Measurements from ENCODE around the gene C11orf71. TPM values are rescaled to one million over a fixed set of nuclear protein-coding genes. Genes with fewer than 3 reads are reported as not detected.

The C11orf71 gene
- total and polyA plus RNA-seq, 7 donors, result 5.0 to 16.4 (median 7.6) TPM

- DNase-seq, result no peak
- no peaks in the 10 kb centered on the region for H3K9me3 ChIP-seq
- TF ChIP-seq POLR2A (IDR thresholded peaks at IDR 0.05) (no peak), EP300 (IDR thresholded peaks at IDR 0.05) (no peak), POLR2AphosphoS5 (IDR thresholded peaks at IDR 0.05) (no peak), CTCF (IDR thresholded peaks at IDR 0.05) (no peak)
- H3K27ac ChIP-seq, result peak overlapping the region in 1 of 4 donors; percentile 0
- WGBS, 2 donors, result 91 to 96% methylated on average over 2 of the region's 2 CpGs
- no peaks in the 10 kb centered on the region for H3K27me3 ChIP-seq
- H3K4me3 ChIP-seq, result no peak overlapping the region
- intact Hi-C loops (cut with DNase I), result no loop called here
- peaks cover 0 to 48% (median 21%) of the 10 kb centered on the region in 4 donors for H3K36me3 ChIP-seq
- peaks cover 2 to 26% (median 22%) of the 10 kb centered on the region in 4 donors for H3K4me1 ChIP-seq
Measured at GRCh38 chr11:114447444-114447843, 47.1 kb upstream of the C11orf71 start.

- TF ChIP-seq POLR2AphosphoS5 (IDR thresholded peaks at IDR 0.05), result no peak
- no peak for TF ChIP-seq CTCF (IDR thresholded peaks at IDR 0.05)
- TF ChIP-seq EP300 (IDR thresholded peaks at IDR 0.05), result no peak
- no peak for TF ChIP-seq POLR2A (IDR thresholded peaks at IDR 0.05)
- H3K9me3 ChIP-seq, result no peaks in the 10 kb centered on the region
- no peak overlapping the region for H3K4me3 ChIP-seq
- WGBS, 2 donors, result 88 to 96% methylated on average over 1 of the region's 1 CpG
- H3K4me1 ChIP-seq, result peaks cover 2 to 34% (median 20%) of the 10 kb centered on the region in 4 donors
- peaks cover 0 to 22% (median 8%) of the 10 kb centered on the region in 4 donors for H3K36me3 ChIP-seq
- no peaks in the 10 kb centered on the region for H3K27me3 ChIP-seq
- no peak overlapping the region for H3K27ac ChIP-seq
- DNase-seq, result no peak
- intact Hi-C loops (cut with DNase I), result no loop called here
Measured at GRCh38 chr11:114442536-114442935, 42.2 kb upstream of the C11orf71 start.

GRCh38 chr11:114441921-114442320 lies 41.6 kb upstream of the C11orf71 start:
- Histone ChIP-seq H3K27ac (peak overlapping the region in 2 of 4 donors; percentile 94 to 95), H3K4me3 (no peak overlapping the region), H3K4me1 (peaks cover 2 to 31% (median 18%) of the 10 kb centered on the region in 4 donors), H3K27me3 (no peaks in the 10 kb centered on the region), H3K36me3 (peaks cover 0 to 22% (median 8%) of the 10 kb centered on the region in 4 donors), H3K9me3 (no peaks in the 10 kb centered on the region)
- DNase-seq, result no peak
- 33 to 74% methylated on average over 2 of the region's 2 CpGs for WGBS, 2 donors
- intact Hi-C loops (cut with DNase I), result no loop called here
- TF ChIP-seq EP300 (IDR thresholded peaks at IDR 0.05) (no peak), POLR2A (IDR thresholded peaks at IDR 0.05) (no peak), CTCF (IDR thresholded peaks at IDR 0.05) (no peak), POLR2AphosphoS5 (IDR thresholded peaks at IDR 0.05) (no peak)

GRCh38 chr11:114440971-114441763 lies 40.9 kb upstream of the C11orf71 start:
- intact Hi-C loops (cut with DNase I), result no loop called here
- 26 to 64% methylated on average over 7 of the region's 7 CpGs for WGBS, 2 donors
- H3K36me3 ChIP-seq, result peaks cover 0 to 16% (median 7%) of the 10 kb centered on the region in 4 donors
- TF ChIP-seq POLR2AphosphoS5 (IDR thresholded peaks at IDR 0.05), result peak in 1 of 4 donors; percentile 13
- no peak for TF ChIP-seq EP300 (IDR thresholded peaks at IDR 0.05)
- peak overlapping the region; percentile 81 to 99 (median 94) for H3K4me3 ChIP-seq
- no peaks in the 10 kb centered on the region for H3K9me3 ChIP-seq
- DNase-seq, result no peak
- peaks cover 2 to 31% (median 18%) of the 10 kb centered on the region in 4 donors for H3K4me1 ChIP-seq
- H3K27me3 ChIP-seq, result no peaks in the 10 kb centered on the region
- H3K27ac ChIP-seq, result peak overlapping the region; percentile 85 to 95 (median 92)

- TF ChIP-seq POLR2AphosphoS5 (IDR thresholded peaks at IDR 0.05) (peak; percentile 15 to 84 (median 63)), POLR2A (IDR thresholded peaks at IDR 0.05) (no peak), CTCF (IDR thresholded peaks at IDR 0.05) (no peak), EP300 (IDR thresholded peaks at IDR 0.05) (peak in 2 of 4 donors; percentile 23 to 33)
- Histone ChIP-seq H3K27me3 (no peaks in the 10 kb centered on the region), H3K36me3 (peaks cover 0 to 11% (median 5%) of the 10 kb centered on the region in 4 donors), H3K4me3 (peak overlapping the region; percentile 81 to 99 (median 94)), H3K27ac (peak overlapping the region; percentile 85 to 95 (median 92)), H3K4me1 (peaks cover 2 to 31% (median 18%) of the 10 kb centered on the region in 4 donors), H3K9me3 (no peaks in the 10 kb centered on the region)
- 5 to 29% methylated on average over 10 of the region's 10 CpGs for WGBS, 2 donors
- intact Hi-C loops (cut with DNase I), result no loop called here
- DNase-seq, result no peak
Measured at GRCh38 chr11:114440121-114440860, 40.0 kb upstream of the C11orf71 start.
